Stimulated activated CD4-positive, alpha-beta T cell treated with anti-CD3 and anti-CD28 coated beads, Interleukin-12 subunit alpha, Interleukin-12 subunit beta, amount 100 ng/mL, for 48 hours (primary cell): Measurements from ENCODE around the gene CKS1B.

Experiments used
- DNase-seq, 3 donors: peaks; one replicate each; pipeline ENCODE4 v3.0.0-alpha.2; 2020; ENCODE audit warnings: low read depth in 2 of 3, low spot score in 1 of 3

CKS1B gene

DNA sequence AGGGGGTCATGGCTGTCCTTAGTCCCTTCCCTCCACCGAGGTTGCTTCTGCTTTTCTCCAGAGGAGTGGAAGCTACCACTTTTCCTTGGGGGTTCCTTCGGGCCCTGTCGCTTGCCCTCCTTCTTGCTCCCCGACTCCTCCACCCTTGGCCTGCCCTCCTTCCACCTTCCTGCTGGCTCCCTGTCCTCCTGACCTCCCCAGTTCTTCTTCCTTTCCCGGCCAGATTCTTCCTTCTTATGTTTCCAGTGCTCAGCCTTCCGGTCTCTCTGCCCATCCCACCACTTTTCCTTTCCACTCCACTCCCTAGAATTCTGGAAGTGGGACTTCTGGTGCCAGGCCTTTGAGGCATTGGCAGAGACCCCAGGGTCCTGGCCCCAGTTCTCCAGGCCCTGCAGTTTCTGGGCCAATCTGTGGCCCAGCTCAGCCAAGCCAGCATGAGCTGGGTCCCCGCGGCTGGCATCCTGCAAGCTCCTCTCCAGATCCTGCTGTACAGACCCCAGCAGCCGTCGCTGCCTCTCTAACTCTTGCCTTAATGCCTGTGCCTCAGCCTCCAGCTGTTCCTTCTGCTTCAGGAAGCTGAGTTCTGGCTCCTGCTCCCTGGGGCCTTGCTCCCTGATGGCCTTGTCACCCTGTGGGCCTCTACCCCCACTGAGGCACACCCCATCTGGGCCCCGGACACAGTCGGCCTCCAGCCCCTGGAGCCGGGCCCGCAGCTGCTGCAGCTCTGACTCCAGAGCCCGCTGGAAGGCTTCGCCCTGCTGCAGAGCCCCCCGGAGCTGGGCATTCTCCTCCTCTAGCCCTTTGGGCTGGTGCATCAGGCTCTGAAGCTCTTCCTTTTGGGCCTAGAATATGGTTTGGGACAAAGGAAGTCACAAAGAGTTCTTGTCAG, 28.3 kb upstream of the CKS1B start:
- no peak for DNase-seq

DNA sequence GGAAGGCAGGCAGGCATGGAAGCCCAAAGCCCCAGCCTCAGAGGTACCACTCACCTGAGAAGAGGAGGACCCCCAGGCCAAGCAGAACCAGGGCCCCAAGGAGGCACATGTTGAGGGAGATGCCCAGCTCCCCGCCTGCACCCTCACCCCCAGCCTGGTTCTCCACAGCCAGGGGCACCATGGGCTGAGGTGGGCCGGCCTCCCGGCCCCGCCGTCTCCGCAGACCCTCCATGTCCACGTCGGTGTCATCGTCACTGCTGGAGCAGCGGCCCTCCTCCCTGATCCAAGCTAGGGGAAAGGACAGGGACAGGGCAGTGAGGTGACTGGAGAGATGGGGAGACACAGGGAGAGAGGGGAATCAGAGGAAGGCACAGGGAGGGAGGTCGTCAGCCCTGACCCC, 26.4 kb upstream of the CKS1B start:
- no peak for DNase-seq

DNA sequence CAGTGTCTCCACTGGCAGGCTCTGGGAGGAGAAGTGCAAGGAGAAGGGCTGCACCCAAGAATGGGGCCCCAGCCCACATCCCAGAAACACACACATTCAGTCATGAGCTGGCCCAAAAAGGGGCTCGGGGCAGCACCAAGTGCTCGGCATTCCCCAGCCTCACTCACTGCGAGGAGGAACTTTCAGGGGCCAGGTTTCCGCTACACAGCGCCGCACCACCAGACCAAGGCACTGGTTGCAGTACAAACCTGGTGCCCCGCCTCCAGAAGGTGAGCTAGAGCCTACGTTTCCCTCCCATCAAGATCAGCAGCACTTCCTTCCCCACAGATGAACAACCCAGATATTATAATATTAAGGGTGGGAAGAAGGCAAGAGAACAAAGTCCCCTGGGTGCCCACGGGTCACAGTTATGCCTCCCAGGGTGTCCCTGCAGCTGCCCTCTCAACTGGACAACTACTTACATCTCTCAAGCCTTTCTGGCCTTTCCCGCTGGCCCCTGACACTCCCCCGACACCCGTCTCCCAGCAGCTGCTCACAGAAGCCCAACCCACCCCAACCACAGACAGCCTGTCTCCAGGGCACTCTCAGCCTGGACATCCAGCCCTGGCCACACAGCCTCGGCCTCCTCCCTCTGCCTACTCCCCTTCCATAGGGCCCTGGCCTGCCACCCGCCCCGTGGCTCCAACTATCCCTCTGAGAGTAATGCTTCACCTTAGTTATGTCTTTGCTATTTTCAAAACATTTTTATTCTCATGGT, 22.4 kb upstream of the CKS1B start:
- peak in 2 of 3 donors; percentile 45 to 49 for DNase-seq

DNA sequence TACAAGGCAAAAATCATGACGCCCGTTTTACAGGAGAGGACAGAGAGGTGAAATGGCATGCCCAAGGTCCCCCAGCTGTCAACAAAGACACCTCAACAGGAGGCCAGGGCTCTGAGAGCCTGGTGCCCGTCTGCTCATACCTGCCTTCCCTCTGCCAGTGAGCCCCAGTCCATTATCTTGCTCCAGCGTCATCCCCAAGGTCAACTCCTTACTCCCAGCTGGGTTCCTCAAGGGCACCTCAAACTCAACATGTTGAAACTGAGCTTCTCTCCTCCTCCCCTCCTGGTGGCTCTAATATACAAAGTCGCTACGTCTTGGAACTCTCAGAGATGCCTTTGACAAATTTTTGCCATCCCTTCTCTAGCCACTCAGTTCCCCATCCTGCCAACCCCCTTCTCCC, 21.8 kb upstream of the CKS1B start:
- DNase-seq: no peak

DNA sequence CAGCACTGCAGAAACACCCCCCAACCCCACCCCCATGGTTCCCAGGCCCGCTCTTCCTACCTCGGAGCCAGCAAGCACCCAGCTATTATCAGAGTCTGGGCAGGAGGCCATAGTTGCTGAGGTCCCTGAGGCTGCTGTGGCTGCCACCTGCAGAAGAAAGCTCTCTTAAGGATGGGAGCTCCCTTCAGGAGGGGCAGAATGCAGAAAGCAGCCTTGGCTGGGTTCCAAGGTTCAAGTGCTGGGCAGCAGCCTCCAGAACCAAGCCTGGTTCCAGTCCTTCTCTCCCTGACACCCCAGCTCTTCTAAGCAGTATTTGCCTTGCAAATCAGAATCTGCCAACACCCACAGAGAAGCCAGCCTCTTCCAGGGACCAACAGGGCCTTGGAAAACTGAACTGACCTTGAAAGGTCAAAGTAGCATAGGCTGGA, 20.9 kb upstream of the CKS1B start:
- no peak for DNase-seq

DNA sequence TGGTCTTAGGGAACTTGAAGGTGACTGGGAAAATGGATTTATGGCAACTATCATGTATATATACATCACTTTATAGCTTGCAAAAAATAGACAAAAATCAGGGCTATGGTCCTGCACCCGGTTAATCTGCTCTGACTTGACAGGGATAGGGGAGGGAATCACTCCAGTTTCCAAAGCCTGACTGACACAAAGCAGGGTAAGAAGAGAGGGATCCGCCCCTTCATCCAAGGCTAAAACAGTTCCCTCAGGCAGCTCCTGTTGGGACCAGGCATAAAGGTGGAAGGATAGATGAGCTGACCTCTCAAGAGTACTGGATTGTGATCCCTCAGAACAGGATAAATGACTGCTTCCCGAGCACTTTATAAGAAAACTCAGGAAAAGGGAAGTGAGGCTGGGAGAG, 19.9 kb upstream of the CKS1B start:
- DNase-seq: no peak

DNA sequence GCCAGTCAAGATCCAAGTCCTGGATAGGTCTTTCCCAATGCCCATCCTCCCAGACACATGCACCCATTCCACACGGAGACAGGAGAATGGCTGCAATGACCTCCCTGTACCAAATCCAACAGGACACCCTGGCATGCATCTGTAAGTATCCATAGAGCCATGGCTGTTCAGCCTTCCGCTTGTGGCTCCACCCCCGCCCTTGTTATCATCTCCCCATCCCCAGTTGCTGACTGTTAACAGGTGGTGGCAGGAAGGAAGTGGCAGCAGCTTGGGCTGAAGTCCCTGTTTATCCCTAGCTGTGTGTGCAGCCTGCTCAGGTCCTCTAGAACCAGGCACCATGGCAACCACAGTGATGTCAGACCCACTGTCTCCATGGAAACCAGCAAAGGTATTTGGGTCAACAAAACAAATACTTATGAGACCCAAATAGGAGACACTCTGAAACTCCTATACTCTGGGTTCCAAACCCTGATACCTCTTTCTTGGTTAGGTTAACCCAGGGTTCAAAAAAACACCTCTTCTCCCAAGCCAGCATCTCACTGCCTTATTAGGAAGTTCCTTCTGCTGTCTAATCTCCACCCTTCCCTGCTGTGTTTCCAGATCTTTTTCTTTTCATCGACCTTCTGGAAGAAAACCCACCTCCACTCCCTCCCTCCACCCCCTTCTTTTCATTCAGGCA, 19.3 kb upstream of the CKS1B start:
- peak; percentile 71 to 73 (median 71) for DNase-seq

DNA sequence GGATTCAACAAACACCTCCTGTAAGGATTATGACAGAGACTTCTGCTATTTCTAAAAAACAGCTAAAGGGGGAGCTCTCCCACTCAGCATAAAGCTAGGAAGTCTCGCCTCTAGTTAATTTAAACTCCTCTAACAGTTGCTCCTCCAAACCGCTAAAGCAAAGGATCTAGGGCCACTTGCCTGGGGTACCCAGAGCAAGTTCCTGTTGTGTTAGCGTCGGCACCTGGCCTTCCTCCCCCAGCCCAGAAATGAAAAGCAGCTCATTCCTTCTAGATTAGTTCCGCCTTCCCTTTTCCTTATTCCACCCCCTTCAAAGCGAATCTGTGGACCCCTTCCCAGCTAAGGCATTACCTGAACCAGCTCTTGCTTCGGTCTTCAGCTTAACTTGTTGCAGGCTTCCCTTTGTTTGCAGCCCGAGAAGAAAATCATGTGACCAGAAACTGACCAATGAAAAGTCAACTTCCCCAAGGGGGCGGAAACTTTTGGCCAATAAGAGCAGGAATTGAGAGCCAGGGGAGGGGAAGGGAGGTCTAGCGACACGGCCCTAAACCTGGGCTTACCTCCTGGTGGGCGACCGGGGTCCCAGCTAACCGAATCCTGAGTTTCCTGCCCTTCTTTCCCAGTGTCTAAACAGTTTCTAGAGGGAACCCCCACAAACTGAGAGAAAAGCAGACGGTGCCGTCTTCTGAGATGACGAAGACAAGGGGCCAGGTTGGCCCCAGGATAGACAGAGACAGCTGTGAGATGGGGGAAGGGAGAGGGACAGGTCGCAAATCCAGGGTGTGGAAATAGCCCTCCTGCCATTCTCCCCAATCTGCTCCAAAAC, 18.6 kb upstream of the CKS1B start, which contains the start of gene PBXIP1:
TSS of gene PBXIP1 (minus strand) at position 382 of the 826 bp plus-strand sequence. CDS start 2,378 bp downstream, outside the sequence.
- DNase-seq: peak; percentile 52 to 88 (median 58)

DNA sequence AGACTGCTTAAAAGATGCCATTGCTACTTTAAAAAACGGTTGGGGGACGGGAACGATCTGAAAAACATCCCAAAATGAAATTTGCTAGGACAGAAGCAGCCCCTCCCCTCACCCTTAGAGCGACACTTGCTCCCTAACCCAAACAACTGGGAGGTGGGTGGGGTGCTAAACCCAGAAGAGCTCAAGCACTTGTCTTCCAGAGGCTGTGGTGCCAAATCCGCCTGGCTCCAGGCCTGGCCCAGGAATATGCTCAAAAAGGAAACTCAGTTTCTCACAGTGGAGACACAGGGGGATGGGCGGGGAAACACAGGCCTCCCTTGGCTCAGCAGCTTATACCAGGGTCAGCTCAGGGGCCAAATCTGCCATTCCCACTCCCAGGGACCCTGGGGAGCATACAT, 17.9 kb upstream of the CKS1B start:
- no peak for DNase-seq

DNA sequence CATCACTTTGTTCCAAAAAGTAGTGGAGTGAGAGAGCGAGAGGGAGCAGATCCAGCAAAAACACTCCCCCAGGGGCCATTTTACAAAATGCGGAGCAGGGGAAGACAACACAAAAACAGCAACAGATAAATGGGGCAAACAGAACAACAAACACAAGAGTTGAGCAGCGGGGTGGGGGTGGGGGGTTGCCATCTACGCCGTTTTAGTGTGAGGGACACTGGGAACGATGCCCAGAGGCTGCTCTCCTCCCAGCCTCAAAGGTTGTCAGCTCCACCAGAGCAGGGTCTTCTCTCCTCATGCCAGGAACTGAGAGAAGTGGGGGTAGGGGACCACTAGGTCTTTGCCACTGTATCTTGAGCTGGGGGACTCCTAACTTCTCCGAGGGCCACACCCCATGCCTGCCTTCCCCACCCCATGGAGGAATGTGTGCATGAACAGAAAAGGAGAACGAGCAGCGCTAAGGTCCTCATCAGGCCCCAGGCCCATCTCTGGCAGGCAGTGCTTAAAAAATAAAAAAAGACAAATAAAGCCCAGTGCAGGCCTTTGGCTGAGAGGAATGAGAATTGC, 17.3 kb upstream of the CKS1B start:
- DNase-seq: no peak

DNA sequence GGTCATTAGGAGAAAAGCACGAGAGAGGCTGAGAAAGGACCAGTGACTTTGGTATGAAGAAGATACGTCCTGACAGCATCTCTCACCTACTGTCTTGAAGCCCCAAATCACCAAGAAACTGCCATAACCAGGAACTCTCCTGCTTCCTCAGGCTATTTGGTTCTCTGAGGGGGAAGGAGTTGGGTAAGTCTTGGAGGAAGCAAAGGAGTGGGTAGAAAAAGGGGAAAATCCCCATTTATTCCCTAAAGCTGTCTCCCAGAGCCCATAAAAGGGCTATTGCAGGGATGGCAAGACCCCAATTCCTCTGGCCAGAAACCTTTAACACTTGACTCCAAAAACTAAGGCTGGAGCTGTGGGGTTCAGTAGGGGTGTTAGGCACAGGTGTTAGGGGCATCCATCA, 16.4 kb upstream of the CKS1B start:
- no peak for DNase-seq

DNA sequence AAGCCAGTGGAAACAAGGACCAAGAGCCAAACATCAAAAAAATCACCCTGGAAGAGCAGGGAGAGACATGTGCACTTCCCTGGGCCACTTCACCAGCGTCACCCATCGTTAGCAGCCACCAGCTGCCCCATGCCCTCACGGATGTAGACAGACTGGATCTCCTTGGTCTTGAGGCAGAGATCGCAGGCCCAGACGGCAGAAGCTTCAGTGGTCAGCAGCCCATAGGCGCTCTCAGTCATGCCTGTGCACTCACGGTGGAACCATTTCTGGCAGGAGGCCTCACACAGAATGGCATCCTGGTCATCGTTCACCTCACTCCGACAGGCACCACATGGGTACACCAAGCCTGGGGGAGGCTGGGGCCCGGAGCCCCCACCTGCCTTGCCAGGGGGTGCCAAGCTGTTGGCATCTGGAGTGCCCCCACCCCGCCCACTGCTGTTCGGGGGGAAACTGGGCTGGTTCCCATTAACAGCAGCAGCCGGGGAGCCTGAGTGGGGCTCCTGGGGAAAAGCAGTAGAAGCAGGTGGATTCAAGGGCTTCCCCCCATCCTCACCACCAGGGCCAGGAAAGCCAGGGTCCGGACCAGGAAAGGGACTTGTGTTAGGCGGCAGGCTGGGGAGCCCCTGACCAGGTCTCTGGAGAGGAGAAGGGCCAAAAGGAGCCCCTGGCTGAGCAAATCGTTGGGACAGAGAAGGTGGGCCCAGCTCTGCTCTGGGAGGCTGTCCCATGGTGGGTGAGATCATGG, 15.6 kb upstream of the CKS1B start:
- no peak for DNase-seq

DNA sequence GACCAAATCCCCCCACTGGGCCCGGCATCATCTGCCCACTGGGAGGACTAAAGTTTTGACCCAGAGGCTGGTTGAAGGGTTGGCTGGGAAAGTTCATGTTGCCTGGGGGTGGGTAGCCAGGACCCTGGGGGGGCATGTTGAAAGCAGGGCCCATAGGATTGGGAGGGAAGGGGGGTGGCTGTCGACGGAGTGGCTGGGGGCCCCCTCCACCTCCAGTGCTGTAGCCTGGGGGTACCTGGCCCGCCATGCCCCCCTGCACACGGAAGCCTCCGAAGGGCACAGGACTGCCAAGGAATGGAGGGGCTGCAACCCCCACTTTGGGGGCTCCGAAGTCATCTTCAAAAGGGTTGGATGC, 15.1 kb upstream of the CKS1B start:
- no peak for DNase-seq

DNA sequence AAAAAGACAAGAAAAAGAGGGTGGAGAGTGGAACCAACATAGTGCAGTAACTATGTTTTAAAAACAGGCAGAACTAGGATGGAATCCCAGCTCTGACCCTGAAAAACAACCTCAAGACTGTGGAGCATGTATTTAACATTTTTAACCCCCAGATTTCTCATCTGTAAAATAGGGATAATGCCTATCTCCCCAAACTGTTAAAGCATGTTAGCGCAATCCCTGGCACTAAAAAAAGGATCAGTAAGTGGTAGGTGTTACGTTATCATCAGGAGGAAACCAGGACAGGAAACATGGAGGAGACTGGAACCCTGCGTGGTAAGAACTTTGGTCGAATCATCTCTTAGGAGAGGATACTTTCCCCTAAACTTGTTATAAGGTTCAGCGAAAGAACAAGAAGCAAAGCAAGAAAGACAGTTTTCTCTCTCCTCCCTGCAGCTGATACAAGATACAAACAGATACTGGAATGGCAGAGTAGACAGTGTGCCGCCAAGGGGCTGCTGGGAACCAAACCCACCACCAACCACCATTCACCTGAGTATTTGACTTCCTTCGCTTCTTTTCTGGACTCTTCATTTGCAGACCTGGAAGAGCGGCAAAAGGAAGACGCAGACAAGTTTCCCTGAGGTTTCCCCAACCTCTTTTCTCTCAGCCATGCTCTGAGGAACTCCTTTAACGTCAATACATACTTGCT, 13.9 kb upstream of the CKS1B start:
- DNase-seq: no peak

DNA sequence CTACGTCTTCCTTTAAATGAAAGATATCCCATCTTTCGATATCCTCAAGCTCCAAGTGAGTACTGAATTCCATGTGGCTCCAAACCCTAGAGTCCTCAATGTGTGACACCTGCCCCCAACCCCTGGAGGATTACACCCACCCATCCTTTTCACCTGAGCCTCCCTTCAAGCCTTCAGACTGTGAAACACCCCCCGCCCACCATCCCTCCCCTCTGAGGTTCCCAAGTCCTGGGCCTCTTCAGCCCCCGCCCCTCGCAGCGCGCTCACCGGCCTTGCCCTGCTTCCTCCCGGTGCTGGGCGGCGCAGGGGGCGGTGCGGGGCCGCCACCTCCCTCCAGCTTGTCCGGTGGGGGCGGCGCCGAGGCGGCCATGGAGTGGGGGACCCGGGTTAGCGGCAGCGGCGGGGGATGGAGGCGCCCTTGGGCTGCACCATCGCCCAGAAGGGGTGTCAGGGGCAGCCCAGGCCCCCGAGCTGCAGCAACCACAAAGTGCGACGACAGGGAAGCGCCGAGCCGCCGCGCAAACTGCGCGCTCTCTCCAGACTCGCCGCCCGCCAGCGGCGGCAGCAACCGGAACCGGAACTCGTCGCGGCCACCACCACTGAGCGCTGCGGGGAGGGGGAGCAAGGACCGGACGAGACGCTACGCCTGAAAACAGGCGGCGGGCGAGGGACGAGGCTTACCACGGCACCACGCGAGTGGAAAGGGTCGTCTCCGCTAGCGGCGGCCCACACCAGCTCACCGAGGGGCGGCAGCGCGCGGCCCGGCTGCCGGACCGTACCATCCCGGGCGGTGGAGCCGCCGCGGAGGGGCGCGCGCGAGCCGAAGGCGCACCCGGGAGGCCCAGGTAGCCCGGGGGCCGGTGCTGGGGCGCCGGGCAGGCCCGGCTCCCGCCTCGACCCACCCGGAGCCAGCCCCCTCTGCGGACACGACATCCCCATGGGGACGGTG, 13.0 kb upstream of the CKS1B start, which contains the start of gene PYGO2:
TSS of gene PYGO2 (minus strand) at position 576 of the 949 bp plus-strand sequence. CDS start at position 370, 206 bp downstream.
- peak; percentile 62 to 82 (median 63) for DNase-seq

DNA sequence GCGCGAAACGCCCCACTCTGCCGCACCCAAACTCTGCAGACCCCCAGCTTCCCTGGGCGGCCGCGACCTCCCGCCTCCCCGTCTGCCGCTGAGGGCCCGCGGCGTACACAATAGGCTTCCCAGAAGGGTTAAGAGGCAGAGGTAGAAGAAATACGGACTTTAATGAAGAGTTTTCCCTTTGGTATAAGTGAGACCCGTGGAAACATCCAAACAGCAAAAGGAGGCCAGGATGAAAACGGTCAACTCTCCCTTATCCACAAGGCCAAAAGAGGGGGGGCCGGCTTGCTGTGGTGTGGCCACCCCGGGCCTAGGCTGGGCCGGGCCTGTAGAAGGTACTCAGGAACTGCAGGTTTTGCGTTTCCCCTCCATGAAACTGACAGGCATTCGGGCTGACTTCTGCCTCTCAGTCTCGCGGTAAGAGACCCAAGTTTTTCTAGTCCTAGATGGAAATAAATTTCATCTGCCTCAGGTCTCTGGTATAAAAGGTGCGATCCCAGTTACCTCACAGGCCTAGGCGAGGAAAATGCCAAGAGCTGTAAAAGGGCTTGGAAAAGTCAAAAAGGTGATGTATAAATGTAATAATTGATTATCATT, 12.2 kb upstream of the CKS1B start:
- DNase-seq: no peak

DNA sequence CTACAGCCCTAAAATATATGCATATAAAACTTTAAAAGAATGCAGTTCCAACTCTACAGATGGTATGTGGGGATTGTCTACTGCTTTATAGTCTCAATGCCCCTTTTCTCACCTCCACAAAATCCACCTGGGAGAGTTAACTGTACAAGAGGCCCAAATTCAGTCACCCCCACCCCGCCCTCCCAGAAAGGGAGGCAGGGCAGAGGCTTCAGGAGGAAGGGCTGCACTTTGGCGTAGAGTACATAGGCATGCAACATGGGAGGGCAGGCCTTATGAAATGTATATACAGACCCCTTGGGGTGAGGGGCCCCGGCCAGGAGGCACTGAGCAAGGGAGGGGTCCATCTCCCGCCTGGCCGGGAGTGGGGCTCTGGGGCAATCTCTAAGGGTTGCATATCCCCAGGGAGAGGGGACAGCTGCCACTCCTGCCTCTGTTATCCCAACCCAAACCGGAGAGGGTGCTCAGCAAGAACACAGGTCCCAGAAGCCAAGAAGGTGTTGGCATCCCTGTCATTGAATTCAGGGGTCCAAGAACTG, 11.6 kb upstream of the CKS1B start:
- DNase-seq: no peak
